ENCODE measurements around the gene SRL. TPM values are rescaled to one million over a fixed set of nuclear protein-coding genes. Genes with fewer than 3 reads are reported as not detected.

SRL gene
- total and polyA plus RNA-seq, 2 of the 13 experiments (the other 11 are each of a cell fraction or from before 2014, with no cell fraction given): 0.05 TPM; not detected in 1

DNA sequence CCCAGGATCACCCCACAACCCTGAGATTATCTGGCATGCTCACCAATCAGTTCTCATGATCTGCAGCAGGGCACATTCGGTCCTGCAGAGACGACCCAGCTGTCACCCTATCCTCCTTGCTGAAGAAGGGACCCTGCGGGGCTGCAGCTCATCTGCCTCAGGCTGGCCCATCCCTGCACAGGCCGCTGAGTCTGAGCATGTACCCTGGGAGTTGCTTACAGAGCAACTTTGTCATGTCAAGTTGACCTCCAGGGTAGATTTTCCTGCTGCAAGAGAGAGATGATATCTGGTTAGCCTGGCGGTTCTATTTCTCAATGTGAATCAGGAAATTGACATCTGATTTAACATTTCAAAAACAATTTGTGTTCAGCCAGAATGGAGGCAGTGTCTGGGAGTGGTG lies 89.6 kb downstream of the SRL start:
- in situ Hi-C loops (cut with HindIII; ENCODE audit: extremely low pct_ligation_motif_present, low pct_unique_long_range_greater_than_20kb) (no loop called here), intact Hi-C loops (cut with micrococcal nuclease; ENCODE audit: unreplicated experiment) (no loop called here)
- ATAC-seq (peak; percentile 59), FAIRE-seq (no peak), DNase-seq (ENCODE audit: low spot score) (no peak)
- Histone ChIP-seq H3K9me3 (ENCODE audit: low read length) (no peaks in the 10 kb centered on the region), H3K4me2 (ENCODE audit: low read depth, low read length) (peak overlapping the region; percentile 34), H2AFZ (ENCODE audit: low read length) (no peak overlapping the region), H3K36me3 (replicated peaks in 1 of 2; ENCODE audit: control insufficient read depth in 1 of 2, insufficient read depth in 2 of 2, low read length in 2 of 2) (no peaks in the 10 kb centered on the region), H3K4me1 (ENCODE audit: insufficient read depth, low read length) (peaks cover 24% of the 10 kb centered on the region), H3K27ac (ENCODE audit: extremely low read length, insufficient read depth, low read length) (no peak overlapping the region), H3K4me3 (replicated peaks in 1 of 3; ENCODE audit: insufficient read depth in 1 of 3, low read depth in 2 of 3, low read length in 3 of 3) (no peak overlapping the region), H3K27me3 (ENCODE audit: control insufficient read depth in 1 of 2, insufficient read depth in 2 of 2, low read length in 2 of 2) (no peaks in the 10 kb centered on the region), H4K20me1 (ENCODE audit: insufficient read depth, low read length) (no peaks in the 10 kb centered on the region), H3K9ac (ENCODE audit: insufficient read depth, low read depth, low read length) (no peak overlapping the region), H3K79me2 (ENCODE audit: insufficient read depth, low read length) (no peaks in the 10 kb centered on the region)
- TF ChIP-seq ZMAT3 (CRISPR knock-in tag; conservative IDR thresholded peaks at IDR 0.05) (no peak), JUNB (CRISPR knock-in tag; IDR thresholded peaks at IDR 0.05; ENCODE audit: borderline replicate concordance) (no peak), ZNF776 (CRISPR knock-in tag; IDR thresholded peaks at IDR 0.05) (no peak), CC2D1A (CRISPR knock-in tag; IDR thresholded peaks at IDR 0.05) (no peak), MAZ (IDR thresholded peaks at IDR 0.05; ENCODE audit: borderline replicate concordance, low read depth, low read length) (no peak), MAZ (CRISPR knock-in tag; IDR thresholded peaks at IDR 0.05; ENCODE audit: low read depth) (no peak), ERF (CRISPR knock-in tag; IDR thresholded peaks at IDR 0.05) (no peak)
- no TSS peak for BruUV-seq (replicated peaks)
- POLR2A ChIA-PET: no interaction called here
- WGBS (ENCODE audit: low lambda C conversion rate): 0% methylated on average over 1 of the region's 5 CpGs
- CTCF ChIA-PET (ENCODE audit: low intra/inter-chr PET ratio, low total read pairs): no interaction called here

DNA sequence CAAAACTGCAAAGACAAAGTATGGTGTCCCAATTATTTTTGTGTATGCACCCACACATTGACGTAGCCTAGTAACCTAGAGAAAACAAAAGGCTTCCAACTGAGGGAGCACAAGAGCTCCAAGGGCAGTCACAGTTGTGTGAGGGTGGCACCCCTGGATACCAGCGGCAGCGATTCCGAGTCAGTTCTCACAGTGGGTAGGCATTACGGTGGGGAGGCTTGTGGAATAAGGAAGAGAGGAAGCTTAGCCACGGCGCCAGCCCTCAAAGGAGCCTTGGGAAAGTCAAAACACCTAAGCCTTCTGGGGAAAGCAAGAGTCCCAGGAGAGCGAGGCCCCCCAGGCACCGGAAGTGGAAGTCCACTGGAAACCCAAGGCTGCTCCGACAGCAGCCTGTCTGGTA lies 94.6 kb downstream of the SRL start:
- FAIRE-seq (no peak), ATAC-seq (no peak), DNase-seq (ENCODE audit: low spot score) (no peak)
- no peak overlapping the region for H3K4me2 ChIP-seq (ENCODE audit: low read depth, low read length)
- H3K27me3 ChIP-seq (ENCODE audit: control insufficient read depth in 1 of 2, insufficient read depth in 2 of 2, low read length in 2 of 2): no peaks in the 10 kb centered on the region
- 73% methylated on average over 10 of the region's 10 CpGs for WGBS (ENCODE audit: low lambda C conversion rate)
- H3K27ac ChIP-seq (ENCODE audit: extremely low read length, insufficient read depth, low read length): no peak overlapping the region
- in situ Hi-C loops (cut with HindIII; ENCODE audit: extremely low pct_ligation_motif_present, low pct_unique_long_range_greater_than_20kb): no loop called here
- no peak overlapping the region for H3K4me3 ChIP-seq (replicated peaks in 1 of 3; ENCODE audit: insufficient read depth in 1 of 3, low read depth in 2 of 3, low read length in 3 of 3)
- no peaks in the 10 kb centered on the region for H4K20me1 ChIP-seq (ENCODE audit: insufficient read depth, low read length)
- H3K4me1 ChIP-seq (ENCODE audit: insufficient read depth, low read length): peaks cover 15% of the 10 kb centered on the region
- H2AFZ ChIP-seq (ENCODE audit: low read length): no peak overlapping the region
- BruUV-seq (replicated peaks): no TSS peak
- CTCF ChIA-PET (ENCODE audit: low intra/inter-chr PET ratio, low total read pairs): no interaction called here
- POLR2A ChIA-PET: no interaction called here
- no peaks in the 10 kb centered on the region for H3K79me2 ChIP-seq (ENCODE audit: insufficient read depth, low read length)
- intact Hi-C loops (cut with micrococcal nuclease; ENCODE audit: unreplicated experiment): no loop called here
- no peaks in the 10 kb centered on the region for H3K36me3 ChIP-seq (replicated peaks in 1 of 2; ENCODE audit: control insufficient read depth in 1 of 2, insufficient read depth in 2 of 2, low read length in 2 of 2)
- no peak overlapping the region for H3K9ac ChIP-seq (ENCODE audit: insufficient read depth, low read depth, low read length)
- H3K9me3 ChIP-seq (ENCODE audit: low read length): no peaks in the 10 kb centered on the region
- TF ChIP-seq, protein P1, sequence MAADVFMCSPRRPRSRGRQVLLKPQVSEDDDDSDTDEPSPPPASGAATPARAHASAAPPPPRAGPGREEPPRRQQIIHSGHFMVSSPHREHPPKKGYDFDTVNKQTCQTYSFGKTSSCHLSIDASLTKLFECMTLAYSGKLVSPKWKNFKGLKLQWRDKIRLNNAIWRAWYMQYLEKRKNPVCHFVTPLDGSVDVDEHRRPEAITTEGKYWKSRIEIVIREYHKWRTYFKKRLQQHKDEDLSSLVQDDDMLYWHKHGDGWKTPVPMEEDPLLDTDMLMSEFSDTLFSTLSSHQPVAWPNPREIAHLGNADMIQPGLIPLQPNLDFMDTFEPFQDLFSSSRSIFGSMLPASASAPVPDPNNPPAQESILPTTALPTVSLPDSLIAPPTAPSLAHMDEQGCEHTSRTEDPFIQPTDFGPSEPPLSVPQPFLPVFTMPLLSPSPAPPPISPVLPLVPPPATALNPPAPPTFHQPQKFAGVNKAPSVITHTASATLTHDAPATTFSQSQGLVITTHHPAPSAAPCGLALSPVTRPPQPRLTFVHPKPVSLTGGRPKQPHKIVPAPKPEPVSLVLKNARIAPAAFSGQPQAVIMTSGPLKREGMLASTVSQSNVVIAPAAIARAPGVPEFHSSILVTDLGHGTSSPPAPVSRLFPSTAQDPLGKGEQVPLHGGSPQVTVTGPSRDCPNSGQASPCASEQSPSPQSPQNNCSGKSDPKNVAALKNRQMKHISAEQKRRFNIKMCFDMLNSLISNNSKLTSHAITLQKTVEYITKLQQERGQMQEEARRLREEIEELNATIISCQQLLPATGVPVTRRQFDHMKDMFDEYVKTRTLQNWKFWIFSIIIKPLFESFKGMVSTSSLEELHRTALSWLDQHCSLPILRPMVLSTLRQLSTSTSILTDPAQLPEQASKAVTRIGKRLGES (CRISPR knock-in tag; IDR thresholded peaks at IDR 0.05; ENCODE audit: borderline replicate concordance): no peak
- no peak for TF ChIP-seq AHR (CRISPR knock-in tag; IDR thresholded peaks at IDR 0.05)
- TF ChIP-seq, protein P2, sequence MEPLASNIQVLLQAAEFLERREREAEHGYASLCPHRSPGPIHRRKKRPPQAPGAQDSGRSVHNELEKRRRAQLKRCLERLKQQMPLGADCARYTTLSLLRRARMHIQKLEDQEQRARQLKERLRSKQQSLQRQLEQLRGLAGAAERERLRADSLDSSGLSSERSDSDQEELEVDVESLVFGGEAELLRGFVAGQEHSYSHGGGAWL (CRISPR knock-in tag; IDR thresholded peaks at IDR 0.05): no peak
- no peak for TF ChIP-seq NR3C1 (CRISPR knock-in tag; IDR thresholded peaks at IDR 0.05)
- no peak for TF ChIP-seq ZNF557 (CRISPR knock-in tag; IDR thresholded peaks at IDR 0.05)

Measured in HepG2 (cell line).